Endothelial cell of umbilical vein (primary cell): Measurements from ENCODE around the gene BABAM2. TPM values are rescaled to one million over a fixed set of nuclear protein-coding genes. Genes with fewer than 3 reads are reported as not detected.

ENCODE experiments used
- BruUV-seq: library from RNA; stranded (reverse); fragments of 400-500 nt; replicated peaks from 2 replicates; lab custom pipeline; 2021; lab: Mats Ljungman, UMichigan
- CTCF ChIA-PET: fragments of 300-600, 350-600 bp; sonication (Branson Sonifier 250); formaldehyde crosslinking; loops from one replicate; lab custom pipeline; 2021; ENCODE audit warnings: antibody characterized with exemption, inconsistent platforms; lab: Charles Lee
- POLR2A ChIA-PET: fragments of 300-600, 350-600 bp; sonication (Branson Sonifier 250); formaldehyde crosslinking; loops from one replicate; lab custom pipeline; 2021; ENCODE audit warnings: antibody characterized with exemption, inconsistent platforms; lab: Charles Lee
- DNase-seq: peaks from one replicate; pipeline ENCODE4 v3.0.0-alpha.2; 2011; ENCODE audit warnings: low read depth, low spot score
- FAIRE-seq: peaks from 2 replicates; lab custom pipeline; 2011; peaks lifted over from hg19 to GRCh38; lab: Jason Lieb, UNC
- H2AFZ ChIP-seq: 2 replicates; pipeline ENCODE4 v1.6.0; 2012; ENCODE audit warnings: low read depth, low read length, control low read depth, inconsistent platforms
- H3K27ac ChIP-seq: 2 replicates; pipeline ENCODE4 v1.5.1; 2011; ENCODE audit warnings: low read depth, mild to moderate bottlenecking, control low read depth, low read length, moderate library complexity; ENCODE audit not compliant: insufficient read depth
- H3K27me3 ChIP-seq, 2 experiments: 2 replicates each; pipeline versions ENCODE4 v1.6.0 to v1.6.1; 2011; ENCODE audit warnings: low read length in 2 of 2, mixed read lengths in 1 of 2; ENCODE audit not compliant: control insufficient read depth in 2 of 2, insufficient read depth in 2 of 2
- H3K36me3 ChIP-seq, 2 experiments: 2 replicates in 1 of 2; 3 replicates in 1 of 2; pipeline ENCODE4 v1.5.1; 2011; ENCODE audit warnings: low read length in 2 of 2, mild to moderate bottlenecking in 1 of 2, moderate library complexity in 1 of 2; ENCODE audit not compliant: control insufficient read depth in 2 of 2, insufficient read depth in 2 of 2; ENCODE audit errors: extremely low read depth in 1 of 2
- H3K4me1 ChIP-seq: 3 replicates; pipeline ENCODE4 v1.5.1; 2011; ENCODE audit warnings: mild to moderate bottlenecking, low read length; ENCODE audit not compliant: control insufficient read depth, insufficient read depth; ENCODE audit errors: extremely low read depth
- H3K4me2 ChIP-seq: 2 replicates; pipeline ENCODE4 v1.6.1; 2011; ENCODE audit warnings: low read length, control low read depth, mixed read lengths; ENCODE audit not compliant: insufficient read depth
- H3K4me3 ChIP-seq, 3 experiments: fragments of 200-600 bp in 1 of 3; sonication (generic), shearing (Covaris generic) in 1 of 3; replicated peaks in 1 of 3; 2 replicates each; pipeline ENCODE4 v1.5.1; 2011 to 2016; ENCODE audit warnings: control low read depth in 3 of 3, low read length in 3 of 3, mild to moderate bottlenecking in 2 of 3, inconsistent platforms in 1 of 3, low read depth in 1 of 3, moderate library complexity in 1 of 3; ENCODE audit not compliant: insufficient read depth in 1 of 3
- H3K79me2 ChIP-seq: 2 replicates; pipeline ENCODE4 v1.6.0; 2012; ENCODE audit warnings: low read length, inconsistent platforms; ENCODE audit not compliant: control insufficient read depth, insufficient read depth
- H3K9ac ChIP-seq: replicated peaks from 2 replicates; pipeline ENCODE3; 2011; ENCODE audit warnings: low read length, control low read depth; ENCODE audit not compliant: insufficient read depth; ENCODE audit errors: extremely low read depth
- H3K9me1 ChIP-seq: replicated peaks from 3 replicates; pipeline ENCODE4 v1.6.0; 2011; ENCODE audit warnings: mild to moderate bottlenecking, low read length; ENCODE audit not compliant: control insufficient read depth, insufficient read depth; ENCODE audit errors: extremely low read depth
- H3K9me3 ChIP-seq: replicated peaks from 2 replicates; pipeline ENCODE4 v1.5.1; 2012; ENCODE audit warnings: low read length, inconsistent platforms; ENCODE audit not compliant: control insufficient read depth, insufficient read depth
- H4K20me1 ChIP-seq: replicated peaks from 2 replicates; pipeline ENCODE3; 2011; ENCODE audit warnings: mild to moderate bottlenecking, low read length; ENCODE audit not compliant: control insufficient read depth, insufficient read depth; ENCODE audit errors: extremely low read depth
- CTCF ChIP-seq, 2 donors: IDR thresholded peaks; 1 replicate in 1 of 2; 2 replicates in 1 of 2; pipeline ENCODE4 v1.5.1; 2011; ENCODE audit warnings: low read length in 2 of 2, mild to moderate bottlenecking in 2 of 2, moderate library complexity in 2 of 2, control low read depth in 1 of 2, inconsistent platforms in 1 of 2, low read depth in 1 of 2; ENCODE audit not compliant: insufficient read depth in 1 of 2; ENCODE audit errors: extremely low read depth in 1 of 2
- EZH2 ChIP-seq: IDR thresholded peaks from 2 replicates; pipeline ENCODE4 v1.6.1; 2012; ENCODE audit warnings: borderline replicate concordance, low read depth, mild to moderate bottlenecking, moderate library complexity, low read length, inconsistent platforms; ENCODE audit not compliant: severe bottlenecking
- FOS ChIP-seq: IDR thresholded peaks from 2 replicates; pipeline ENCODE4 v1.6.1; 2011; ENCODE audit warnings: mild to moderate bottlenecking, low read length, moderate library complexity, borderline replicate concordance; ENCODE audit not compliant: insufficient read depth
- GATA2 ChIP-seq: IDR thresholded peaks from 2 replicates; pipeline ENCODE4 v1.7.0; 2011; ENCODE audit warnings: low read depth, mild to moderate bottlenecking, moderate library complexity, mixed read lengths, low read length; ENCODE audit not compliant: insufficient read length, insufficient read depth
- JUN ChIP-seq: IDR thresholded peaks from 2 replicates; pipeline ENCODE4 v1.6.1; 2011; ENCODE audit warnings: borderline replicate concordance, low read depth; ENCODE audit not compliant: insufficient read length, insufficient read depth
- MYC ChIP-seq: IDR thresholded peaks from one replicate; pipeline ENCODE4 v1.6.1; 2011; ENCODE audit warnings: mild to moderate bottlenecking, low read depth, low read length
- POLR2A ChIP-seq: IDR thresholded peaks from 2 replicates; pipeline ENCODE4 v1.6.1; 2012; ENCODE audit warnings: low read depth, mild to moderate bottlenecking, control low read depth, low read length
- POLR2AphosphoS5 ChIP-seq: IDR thresholded peaks from 2 replicates; pipeline ENCODE4 v1.6.1; 2012; ENCODE audit warnings: low read depth, mild to moderate bottlenecking, control low read depth, low read length, moderate library complexity; ENCODE audit not compliant: insufficient read depth
- dilution Hi-C: fragments of 300-500 bp; cut with MboI; formaldehyde crosslinking; loops from one replicate; pipeline ENCODE4 v1.15.0; 2019; ENCODE audit warnings: low sequenced_read_pairs; ENCODE audit not compliant: extremely low pct_ligation_motif_present
- intact Hi-C: fragments of 100-400 bp; cut with micrococcal nuclease; formaldehyde crosslinking; loops from one replicate; pipeline ENCODE4 v1.10.0; 2022
- polyA plus RNA-seq, 4 experiments: library from polyadenylated mRNA; depleted of rRNA in 3 of 4; stranded (reverse) in 3 of 4; unstranded in 1 of 4; fragments of >200 nt; gene quantifications; 2 replicates each; pipeline versions ENCODE4 v1.2.1 to v1.2.3, GENCODE V29; 2011 to 2012; ENCODE audit warnings: missing spikeins in 1 of 4
- total RNA-seq: library from RNA; stranded (reverse); gene quantifications from 2 replicates; pipeline ENCODE4 v1.2.3, GENCODE V29; 2021
- TF ChIP-seq, protein P1 (sequence below): IDR thresholded peaks from 2 replicates; pipeline ENCODE4 v1.6.1; 2011; ENCODE audit not compliant: insufficient read depth, insufficient read length

BABAM2 gene
- total and polyA plus RNA-seq, 2 donors (not counting 3 experiments of a cell fraction or from before 2014, with no cell fraction given): 19.9 to 27.6 TPM

GRCh38 chr2:28318462-28319117 lies 428.1 kb downstream of the BABAM2 start:
- TF ChIP-seq, protein P1, sequence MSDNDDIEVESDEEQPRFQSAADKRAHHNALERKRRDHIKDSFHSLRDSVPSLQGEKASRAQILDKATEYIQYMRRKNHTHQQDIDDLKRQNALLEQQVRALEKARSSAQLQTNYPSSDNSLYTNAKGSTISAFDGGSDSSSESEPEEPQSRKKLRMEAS: no peak
- TF ChIP-seq POLR2A (no peak), CTCF (IDR thresholded peaks at IDR 0.05; ENCODE audit: extremely low read depth in 1 of 2, insufficient read depth in 1 of 2, low read depth in 1 of 2, low read length in 2 of 2) (no peak), POLR2AphosphoS5 (no peak), JUN (no peak), FOS (no peak), MYC (no peak), EZH2 (no peak), GATA2 (no peak)
- CTCF ChIA-PET: interaction anchor here (1.5 kb wide), 1 partner anchor 10 kb away, joined by 4 read pairs; no protein-coding TSS in a partner anchor
- FAIRE-seq (no peak), DNase-seq (no peak)
- dilution Hi-C loops: no loop called here
- H3K79me2 ChIP-seq: no peaks in the 10 kb centered on the region
- intact Hi-C loops: no loop called here
- no peak overlapping the region for H3K27ac ChIP-seq
- no peak overlapping the region for H3K4me2 ChIP-seq
- H3K4me3 ChIP-seq: no peak overlapping the region
- H4K20me1 ChIP-seq: no peaks in the 10 kb centered on the region
- H3K9me3 ChIP-seq: no peaks in the 10 kb centered on the region
- no peaks in the 10 kb centered on the region for H3K27me3 ChIP-seq
- no peak overlapping the region for H3K9ac ChIP-seq
- POLR2A ChIA-PET: interaction anchor here (0.5 kb wide), 1 partner anchor 73 kb away, joined by 3 read pairs; no protein-coding TSS in a partner anchor
- H3K9me1 ChIP-seq: no peaks in the 10 kb centered on the region
- no peaks in the 10 kb centered on the region for H3K36me3 ChIP-seq
- BruUV-seq: no TSS peak
- no peak overlapping the region for H2AFZ ChIP-seq
- H3K4me1 ChIP-seq: no peaks in the 10 kb centered on the region
